EL (cell line): ENCODE data around the gene ANKLE2.
"Not testable (repeated sequence)": the region's sequence is repeated elsewhere in the genome, so short reads cannot be mapped to it uniquely, and the experiment has no call there.

Experiments used
- DNase-seq: peaks from one replicate; pipeline ENCODE4 v3.0.0-alpha.2; 2016

ANKLE2 gene

DNA sequence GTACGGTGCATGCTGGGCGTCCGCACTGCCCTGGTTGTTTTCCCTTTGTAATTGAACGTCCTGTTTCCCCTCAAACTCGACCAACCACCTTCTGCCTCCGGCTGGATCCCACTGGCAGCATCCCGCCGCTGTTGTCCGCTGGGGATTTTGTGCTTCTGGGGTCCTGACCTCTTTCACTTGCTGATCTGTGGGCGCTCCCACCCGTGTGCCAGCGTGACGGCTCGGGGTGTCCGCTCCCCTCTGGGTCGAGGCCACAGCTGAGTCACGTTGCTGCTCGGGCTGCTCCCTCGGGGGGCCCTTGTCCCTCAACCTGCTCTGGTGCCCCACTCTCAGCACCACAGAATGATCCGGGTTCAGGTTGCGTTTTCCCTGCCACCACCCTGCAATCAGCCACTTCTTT, 43.0 kb downstream of the ANKLE2 start:
- no peak for DNase-seq

DNA sequence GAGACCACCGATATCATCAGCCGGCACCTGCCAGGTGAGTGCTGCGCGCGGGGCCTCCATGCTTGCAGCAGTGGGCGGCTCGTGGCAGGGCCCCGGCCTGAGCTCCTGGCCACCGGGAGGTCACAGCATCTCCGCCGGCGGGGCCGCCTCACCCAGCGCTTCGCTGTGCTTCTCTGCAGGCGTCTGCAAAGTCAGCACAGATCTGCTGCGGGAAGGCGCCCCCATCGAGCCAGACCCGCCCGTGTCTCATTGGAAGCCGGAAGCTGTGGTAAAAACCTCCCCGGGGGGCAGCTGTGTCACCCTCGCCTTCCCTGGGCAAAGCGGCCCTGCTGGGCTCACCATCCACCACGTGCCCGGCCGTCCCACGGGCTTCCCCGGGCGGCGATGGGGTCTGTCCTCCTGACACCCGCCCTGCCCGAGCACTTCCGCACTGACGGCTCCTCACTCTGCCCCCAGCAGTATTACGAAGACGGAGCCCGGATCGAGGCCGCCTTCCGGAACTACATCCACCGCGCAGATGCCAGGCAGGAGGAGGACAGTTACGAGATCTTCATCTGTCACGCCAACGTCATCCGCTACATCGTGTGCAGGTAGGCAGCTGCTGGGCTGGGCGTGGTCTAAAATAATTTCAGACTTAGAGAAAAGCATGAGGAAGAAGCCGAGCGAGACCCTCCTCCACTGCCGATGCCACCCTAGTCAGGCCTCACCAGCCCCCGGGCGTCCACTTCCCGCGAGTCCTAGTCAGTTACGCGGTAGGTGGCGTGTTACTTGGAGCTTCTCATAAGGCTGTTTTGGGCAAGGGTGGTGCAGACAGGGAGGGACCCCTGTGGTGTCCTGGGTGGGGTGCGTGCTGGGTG, 43.9 kb downstream of the ANKLE2 start:
- no peak for DNase-seq

DNA sequence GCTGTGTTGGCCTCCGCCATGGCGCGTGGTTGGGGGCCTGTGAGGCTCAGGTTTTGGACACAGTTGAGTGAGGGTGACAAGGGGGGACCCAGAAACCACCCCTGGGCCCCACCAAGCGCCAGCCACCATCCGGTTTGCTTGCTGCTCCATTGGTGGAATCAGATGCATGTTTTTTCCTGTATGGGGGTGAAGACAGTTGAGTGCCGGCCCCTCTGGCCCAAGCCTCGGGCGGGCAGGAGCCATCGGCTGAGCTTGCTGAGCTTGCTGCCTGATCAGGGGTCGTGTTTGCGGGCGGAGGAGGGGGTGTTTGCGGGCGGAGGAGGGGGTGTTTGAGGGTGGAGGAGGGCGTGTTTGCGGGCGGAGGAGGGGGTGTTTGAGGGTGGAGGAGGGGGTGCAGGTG, 44.6 kb downstream of the ANKLE2 start:
- DNase-seq: no peak

DNA sequence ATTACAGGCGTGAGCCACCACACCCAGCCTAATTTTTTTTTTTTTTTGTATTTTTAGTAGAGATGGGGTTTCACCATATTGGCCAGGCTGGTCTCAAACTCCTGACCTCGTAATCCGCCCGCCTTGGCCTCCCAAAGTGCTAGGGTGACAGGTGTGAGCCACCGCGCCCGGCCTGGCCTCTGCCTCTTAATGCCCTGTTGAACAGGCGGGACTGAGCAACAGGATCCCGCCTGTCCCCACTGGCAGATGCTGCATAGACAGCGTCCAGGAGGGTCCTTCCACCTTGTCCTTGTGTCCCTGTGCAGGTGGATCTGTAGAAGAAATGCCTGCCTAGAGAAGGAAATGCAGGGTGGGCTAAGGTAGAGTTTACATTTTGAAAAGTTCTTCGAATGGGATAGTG, 45.3 kb downstream of the ANKLE2 start:
- no peak for DNase-seq

DNA sequence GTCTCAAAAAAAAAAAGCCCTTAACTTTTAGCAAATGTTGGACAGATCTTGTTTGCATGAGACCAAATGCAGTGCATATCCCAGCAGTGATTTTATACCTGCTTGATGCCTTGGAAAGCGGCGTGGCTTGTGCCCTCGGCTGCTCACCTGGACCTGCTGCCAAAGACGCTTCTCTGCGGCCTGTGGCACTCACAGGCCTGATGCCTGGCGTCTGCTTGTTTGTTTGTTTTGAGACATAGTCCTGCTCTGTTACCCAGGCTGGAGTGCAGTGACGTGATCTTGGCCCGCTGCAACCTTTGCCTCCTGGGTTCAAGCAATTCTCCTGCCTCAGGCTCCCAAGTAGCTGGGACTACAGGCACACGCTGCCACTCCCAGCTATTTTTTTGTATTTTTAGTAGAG, 45.8 kb downstream of the ANKLE2 start:
- DNase-seq: no peak

DNA sequence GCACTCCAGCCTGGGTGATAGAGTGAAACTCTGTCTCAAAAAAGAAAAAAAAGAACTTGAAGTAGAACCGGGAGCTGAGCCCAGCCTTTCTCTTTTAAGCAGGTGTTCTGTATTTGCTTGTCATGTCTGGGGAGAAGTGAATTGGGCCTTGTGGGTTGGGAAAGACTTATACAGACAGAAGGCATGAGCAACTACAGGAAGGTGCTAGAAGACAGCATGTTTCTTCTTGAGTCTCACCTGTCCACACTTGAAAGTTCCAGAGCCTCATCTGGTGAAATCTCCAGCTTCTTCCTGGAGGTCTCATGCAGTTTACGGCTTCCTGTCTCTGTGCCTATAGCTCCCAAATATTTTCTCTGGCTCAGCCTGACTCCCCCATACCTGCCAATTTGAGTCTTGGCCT, 48.5 kb downstream of the ANKLE2 start:
- no peak for DNase-seq

DNA sequence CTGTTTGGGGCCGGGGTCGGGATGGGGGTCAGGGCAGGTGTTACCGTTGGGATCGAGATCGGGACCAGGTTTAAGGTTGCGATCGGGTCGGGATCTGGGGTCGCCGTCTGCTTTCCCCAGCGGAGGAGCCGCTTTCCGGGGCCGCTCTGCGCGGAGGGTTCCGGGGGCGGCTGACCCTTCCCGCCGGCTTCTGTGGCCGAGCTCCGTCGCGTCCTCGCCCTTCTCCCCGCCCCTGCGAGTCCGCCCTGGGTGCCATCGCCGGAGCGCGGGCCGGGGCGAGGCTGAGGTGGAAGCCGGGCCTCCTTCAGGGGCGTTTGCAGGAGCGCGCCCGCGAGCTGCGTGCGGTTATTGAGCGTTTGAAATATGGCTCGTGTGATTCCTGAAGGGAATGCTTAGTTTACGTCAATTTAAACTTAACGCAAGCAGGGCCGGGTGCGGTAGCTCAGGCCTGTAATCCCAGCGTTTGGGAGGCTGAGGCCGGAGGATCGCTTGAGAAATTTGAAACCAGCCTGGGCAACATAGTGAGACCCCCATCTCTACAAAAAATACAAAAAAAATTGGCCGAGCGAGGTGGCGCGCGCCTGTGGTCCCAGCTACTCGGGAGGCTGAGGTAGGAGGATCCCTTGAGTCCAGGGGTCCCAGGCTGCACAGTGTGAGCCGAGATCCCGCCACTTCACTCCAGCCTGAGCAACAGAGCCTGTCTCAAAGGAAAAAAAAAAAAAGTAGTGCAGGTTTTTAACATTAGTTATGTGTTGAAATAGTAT, 50.4 kb downstream of the ANKLE2 start:
- DNase-seq: peak; percentile 30

DNA sequence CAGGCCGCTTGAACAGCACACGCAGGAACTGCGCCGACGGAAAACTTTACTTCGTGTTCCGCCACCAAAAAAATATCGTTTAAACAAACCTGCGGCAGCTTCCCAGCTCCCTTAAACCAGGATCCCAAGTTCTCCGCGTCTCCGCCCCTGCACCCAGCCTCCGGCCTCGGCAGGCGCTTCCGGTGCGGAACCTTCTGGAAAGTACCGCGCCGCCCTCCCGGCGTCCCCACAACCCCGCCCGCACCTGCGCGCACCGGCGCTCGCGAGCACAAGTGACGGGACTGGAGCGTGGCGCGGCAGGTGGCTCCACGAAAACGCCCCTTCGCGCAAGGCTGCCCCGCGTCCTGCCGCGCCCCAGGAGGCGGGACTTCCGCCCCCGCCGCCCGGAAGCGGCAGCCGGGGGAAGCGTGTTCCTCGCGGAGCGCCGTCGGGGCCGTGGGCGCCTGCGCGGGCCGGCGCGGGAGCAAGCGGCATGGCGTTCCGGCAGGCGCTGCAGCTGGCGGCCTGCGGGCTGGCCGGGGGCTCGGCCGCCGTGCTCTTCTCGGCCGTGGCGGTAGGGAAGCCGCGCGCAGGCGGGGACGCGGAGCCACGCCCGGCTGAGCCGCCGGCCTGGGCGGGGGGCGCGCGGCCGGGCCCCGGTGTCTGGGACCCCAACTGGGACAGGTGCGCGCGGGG, 51.1 kb downstream of the ANKLE2 start, which contains the start of gene PGAM5:
Gene PGAM5 (plus strand): TSS at position 438 of the 675 bp plus-strand sequence. CDS start 35 bp downstream, at position 473.
- peak; percentile 80 for DNase-seq

DNA sequence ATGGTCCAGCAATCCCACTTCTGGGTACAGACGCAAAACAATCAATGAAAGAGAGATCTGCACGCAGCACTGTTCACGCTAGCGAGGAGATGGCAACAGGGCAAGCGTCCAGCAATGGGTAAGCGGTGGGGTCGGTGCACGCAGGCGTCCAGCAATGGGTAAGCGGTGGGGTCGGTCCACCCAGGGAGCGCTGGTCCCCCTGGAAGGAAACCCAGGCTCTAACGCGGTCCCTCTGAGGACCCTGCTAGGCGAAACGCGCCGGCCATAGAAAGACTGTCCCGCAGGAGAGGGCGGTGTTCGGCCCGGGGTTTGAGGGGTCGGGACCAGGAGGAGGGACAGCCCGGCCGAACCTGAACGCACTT, 51.6 kb downstream of the ANKLE2 start:
- DNase-seq: no peak

DNA sequence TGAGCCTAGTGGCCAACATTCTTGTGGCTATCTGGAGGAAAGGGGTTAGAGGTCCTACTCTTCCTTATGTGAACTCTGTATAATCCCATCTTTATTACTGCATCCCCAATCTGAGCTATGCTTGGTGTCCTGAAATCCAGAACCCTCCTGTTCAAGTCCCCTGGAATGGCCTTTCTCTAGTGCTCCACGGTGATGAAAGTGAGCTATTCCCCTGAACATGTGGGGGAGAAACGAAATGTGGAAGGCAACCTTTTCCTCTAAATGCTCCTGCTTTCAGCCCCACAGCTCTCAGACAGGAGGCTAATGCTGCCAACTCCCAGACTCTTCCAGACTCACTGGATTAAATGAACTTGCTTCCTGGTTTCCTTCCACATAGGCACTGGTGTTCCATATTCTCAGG, 53.5 kb downstream of the ANKLE2 start:
- no peak for DNase-seq

DNA sequence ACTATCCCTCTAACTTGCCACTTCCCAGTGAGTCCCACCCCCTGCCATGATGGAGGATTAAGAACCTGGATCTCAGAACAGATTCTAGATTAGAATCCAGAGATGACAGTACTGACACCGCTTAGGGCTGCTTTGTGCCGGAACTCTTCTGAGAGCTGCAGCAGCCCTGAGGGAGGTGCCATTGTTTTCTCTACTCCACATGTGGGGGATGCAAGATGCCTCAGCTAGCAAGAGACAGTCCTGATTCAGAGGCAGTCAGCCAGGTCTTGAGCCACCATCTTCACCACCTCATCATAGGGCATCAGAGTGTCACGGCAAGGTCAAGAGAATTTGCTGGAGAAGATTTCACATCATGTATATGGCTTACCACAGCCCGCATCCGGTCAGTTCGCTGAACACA, 54.4 kb downstream of the ANKLE2 start:
- no peak for DNase-seq

DNA sequence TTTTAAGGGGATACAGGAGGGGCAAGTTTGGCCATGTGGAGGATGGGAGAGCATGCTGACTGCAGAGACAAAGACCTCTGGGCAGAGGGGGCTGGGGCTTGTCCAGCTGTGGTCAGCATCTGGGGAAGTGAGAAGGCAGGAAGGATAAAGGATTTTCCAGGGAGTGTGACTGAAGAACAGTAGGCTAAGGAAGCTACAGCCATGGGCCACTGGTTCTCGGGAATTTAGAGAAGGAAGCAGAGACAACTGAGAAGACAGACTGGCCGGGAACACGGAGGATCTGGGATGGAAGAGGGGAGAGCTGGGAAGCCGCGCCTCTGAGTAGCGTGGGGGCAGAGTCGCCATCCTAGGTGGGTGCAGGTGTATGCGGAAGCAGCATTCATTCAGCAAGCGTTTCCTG, 58.0 kb downstream of the ANKLE2 start:
- no peak for DNase-seq

DNA sequence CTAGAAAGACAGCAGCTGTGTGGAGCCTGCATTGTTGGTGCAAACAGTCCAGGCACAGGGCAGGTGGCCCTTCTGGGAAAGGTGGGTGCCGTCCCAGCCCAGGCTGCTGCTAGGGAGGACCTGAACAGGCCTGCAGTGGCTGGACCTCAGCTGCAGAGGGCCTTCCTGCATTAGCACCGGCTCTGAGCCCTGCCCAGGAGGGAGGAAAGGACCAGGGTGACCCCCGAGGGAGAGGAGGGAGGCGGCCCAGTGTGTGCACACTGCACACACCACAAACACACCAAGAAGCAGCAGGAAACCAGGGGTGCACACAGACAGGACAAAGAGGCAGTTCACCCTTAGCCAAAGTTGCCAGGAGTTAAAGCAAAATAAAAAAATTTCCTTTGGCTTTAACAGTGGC, 59.0 kb downstream of the ANKLE2 start:
- DNase-seq: no peak

DNA sequence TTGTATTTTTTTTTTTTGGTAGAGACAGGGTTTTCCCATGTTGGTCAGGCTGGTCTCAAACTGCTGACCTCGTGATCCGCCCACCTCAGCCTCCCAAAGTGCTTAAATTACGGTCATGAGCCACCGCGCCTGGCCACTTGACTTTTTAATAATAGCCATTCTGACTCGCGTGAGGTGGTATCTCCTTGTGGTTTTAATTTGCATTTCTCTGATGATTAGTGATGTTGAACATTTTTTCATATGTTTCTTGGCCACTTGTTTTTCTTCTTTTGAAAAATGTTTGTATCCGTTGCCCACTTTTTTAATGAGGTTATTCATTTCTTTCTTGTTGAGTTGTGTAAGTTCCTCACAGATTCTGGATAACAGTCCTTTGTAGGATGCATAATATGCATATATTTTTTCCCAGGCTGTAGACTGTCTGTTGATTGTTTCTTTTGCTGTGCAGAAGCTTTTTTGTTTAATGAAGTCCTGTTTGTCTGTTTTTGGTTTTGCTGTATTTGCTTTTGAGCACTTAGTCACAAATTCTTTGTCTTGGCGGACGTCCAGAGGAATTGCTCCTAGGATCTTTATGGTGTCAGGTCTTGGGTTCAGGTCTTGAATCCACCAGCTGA, 61.3 kb downstream of the ANKLE2 start:
- peak; percentile 64 for DNase-seq

DNA sequence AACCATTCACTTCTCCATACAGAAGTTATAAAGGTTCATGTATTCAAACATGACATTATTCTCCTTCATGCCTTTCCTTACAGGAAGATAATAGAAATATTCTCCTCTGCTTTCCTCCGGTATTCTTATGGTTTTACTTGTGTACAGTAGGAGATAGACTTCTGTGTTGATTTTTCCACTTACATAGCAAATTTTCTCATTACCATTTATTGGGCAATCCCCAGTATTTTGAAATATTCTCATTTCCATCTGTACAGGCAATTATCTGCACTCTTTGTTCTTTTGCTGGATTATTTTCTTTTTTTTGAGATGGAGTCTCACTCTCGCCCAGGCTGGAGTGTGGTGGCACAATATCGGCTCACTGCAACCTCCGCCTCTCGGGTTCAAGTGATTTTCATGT, 63.3 kb downstream of the ANKLE2 start:
- DNase-seq: no peak

DNA sequence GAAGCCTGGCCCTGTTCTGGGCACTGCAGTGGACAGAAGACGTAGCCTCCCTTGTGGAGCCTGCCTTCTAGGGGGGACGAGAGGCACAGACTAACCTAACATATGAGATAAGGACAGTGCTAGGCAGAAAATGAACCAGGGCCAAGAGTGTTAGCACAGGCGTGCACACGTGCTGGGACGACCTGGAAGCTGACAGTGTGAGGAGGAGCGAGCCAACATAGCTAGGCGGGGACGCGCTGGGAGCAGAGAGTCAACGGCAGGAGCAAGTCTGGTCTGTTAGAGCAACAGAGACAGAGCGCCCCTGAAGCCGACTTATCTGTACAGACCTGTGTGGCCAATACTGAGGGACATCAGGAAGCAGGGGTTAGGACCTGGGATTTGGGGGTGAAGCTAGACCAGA, 66.2 kb downstream of the ANKLE2 start:
- DNase-seq: no peak

DNA sequence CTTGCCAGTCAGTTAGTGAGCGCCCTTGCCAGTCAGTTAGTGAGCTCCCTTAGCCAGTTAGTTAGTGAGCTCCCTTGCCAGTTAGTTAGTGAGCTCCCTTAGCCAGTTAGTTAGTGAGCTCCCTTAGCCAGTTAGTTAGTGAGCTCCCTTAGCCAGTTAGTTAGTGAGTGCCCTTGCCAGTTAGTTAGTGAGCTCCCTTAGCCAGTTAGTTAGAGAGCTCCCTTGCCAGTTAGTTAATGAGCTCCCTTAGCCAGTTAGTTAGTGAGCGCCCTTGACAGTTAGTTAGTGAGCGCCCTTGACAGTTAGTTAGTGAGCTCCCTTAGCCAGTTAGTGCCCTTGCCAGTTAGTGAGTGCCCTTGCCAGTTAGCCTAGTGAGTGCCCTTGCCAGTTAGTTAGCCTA, 66.7 kb downstream of the ANKLE2 start:
- DNase-seq: not testable (repeated sequence)

DNA sequence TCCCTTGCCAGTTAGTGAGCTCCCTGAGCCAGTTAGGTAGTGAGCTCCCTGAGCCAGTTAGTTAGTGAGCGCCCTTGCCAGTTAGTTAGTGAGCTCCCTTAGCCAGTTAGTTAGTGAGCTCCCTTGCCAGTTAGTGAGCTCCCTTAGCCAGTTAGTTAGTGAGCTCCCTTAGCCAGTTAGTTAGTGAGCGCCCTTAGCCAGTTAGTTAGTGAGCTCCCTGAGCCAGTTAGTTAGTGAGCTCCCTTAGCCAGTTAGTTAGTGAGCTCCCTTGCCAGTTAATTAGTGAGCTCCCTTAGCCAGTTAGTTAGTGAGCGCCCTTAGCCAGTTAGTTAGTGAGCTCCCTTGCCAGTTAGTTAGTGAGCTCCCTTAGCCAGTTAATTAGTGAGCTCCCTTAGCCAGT, 69.6 kb downstream of the ANKLE2 start:
- not testable (repeated sequence) for DNase-seq

DNA sequence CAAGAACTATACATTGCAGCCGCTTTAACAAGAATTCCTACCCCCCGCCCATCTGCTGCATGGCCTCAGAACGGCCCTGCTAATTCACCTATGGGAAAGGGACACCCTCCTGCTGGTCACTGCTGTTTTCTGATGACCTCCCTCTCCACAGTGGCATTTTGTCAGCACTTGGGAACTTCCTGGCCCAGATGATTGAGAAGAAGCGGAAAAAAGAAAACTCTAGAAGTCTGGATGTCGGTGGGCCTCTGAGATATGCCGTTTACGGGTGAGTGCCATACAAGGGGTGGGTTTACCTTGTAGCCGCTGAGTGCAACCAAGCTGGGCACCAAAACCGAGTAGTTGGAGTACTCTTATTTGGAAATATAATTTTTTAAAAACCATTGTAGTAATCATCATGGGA, 71.5 kb downstream of the ANKLE2 start:
- no peak for DNase-seq

DNA sequence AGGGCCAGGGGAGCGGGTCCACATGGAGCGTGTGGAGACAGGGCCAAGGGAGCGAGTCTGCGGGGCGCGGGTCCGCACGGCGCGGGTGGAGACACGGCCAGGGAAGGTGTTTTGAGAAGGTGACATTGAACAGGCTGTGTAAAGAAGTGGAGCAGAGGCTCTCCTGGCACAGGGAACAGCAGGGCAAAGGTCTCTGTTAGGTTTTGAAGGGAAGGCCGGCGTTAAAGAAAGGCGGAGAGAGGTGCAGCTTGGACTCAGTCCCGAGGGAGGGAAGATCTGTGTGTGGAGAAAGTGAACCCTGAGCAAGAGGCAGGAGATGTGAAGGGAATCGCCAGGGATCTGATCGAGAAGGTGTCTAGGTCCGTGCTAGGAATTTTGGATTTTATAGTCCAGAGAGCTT, 72.4 kb downstream of the ANKLE2 start:
- DNase-seq: no peak

DNA sequence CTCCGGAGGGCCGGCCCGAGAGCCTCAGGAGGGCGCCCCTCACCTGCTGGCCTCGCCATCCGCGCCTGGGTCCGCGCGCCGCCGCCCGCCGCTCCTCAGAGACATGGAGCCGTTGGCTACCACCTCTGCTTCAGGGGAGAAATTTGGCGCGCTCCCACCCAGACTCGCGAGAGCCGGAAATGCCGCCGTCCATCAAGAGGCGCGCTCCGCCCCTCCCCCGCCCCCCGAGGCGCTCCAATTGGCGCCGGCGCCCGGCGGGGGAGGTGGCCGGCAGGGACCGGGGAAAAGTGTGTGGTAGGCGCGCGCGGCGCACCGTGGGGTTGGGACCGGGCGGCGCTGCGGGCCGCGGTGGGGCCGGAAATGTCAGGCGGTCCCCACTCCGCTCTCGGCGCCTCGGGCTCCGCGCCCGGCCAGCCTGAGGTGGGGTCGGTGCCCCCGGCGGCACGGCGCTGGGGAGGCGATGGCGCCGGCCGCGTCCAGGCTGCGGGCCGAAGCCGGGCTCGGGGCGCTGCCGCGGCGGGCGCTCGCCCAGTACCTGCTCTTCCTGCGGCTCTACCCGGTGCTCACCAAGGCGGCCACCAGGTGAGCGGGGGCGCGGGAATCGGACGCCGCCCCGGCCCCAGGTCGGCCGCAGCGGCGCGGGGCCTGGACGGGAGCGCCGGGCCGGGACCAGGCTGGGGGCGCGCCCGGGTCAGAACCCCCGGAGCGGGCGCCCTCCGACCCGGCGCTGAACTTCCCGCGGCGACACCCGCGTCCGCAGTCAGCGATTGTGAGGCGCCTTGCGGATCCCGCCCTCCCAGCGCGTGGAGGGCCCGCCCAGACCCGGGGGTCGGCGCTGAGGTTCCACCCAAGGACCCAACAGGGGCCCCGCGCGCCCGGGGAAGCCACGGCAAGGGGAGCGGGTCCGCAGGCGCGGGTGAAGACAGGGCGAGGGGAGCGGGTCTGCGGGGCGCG, 74.1 kb downstream of the ANKLE2 start, which contains the start of the genes POLE and PXMP2:
Gene POLE (minus strand): TSS at position 132 of the 954 bp plus-strand sequence. CDS start 27 bp downstream, at position 105.
Gene PXMP2 (plus strand): TSS at position 377 of the 954 bp plus-strand sequence. CDS start 84 bp downstream, at position 461.
- peak; percentile 95 for DNase-seq

DNA sequence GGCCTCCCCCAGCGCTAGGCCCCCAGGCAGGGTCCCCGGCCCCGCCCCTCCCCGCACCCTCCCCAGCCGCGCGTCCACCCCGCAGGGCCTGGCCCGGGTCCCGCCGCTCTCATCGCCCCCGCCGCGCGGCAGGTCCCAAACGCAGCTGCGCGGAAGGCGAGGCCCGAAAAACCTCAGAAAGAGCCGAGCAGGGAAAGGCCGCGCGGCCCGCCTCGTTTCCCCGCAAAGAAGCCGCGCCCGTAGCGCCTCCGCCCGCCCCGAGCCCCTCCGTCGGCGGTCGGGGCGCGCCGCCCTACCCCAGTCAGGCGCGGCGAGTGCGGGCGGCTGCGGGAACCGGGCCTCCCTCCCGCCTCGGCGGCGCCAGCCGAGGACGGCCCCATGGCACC, 74.8 kb downstream of the ANKLE2 start:
- DNase-seq: no peak
